ENCODE data around the gene ESYT1.

- TF ChIP-seq SUZ12 (IDR thresholded peaks at IDR 0.05; ENCODE audit: extremely low read depth, insufficient read depth, insufficient read length) (no peak), YY1 (IDR thresholded peaks at IDR 0.05; ENCODE audit: insufficient read depth, insufficient read length) (peak; percentile 44)
Measured at GRCh38 chr12:56152132-56152755, 24.2 kb downstream of the ESYT1 start, which contains the start of gene MYL6B.

Measured in NT2/D1 (cell line).